ENCODE results near the gene NEGR1. TPM values are rescaled to one million over a fixed set of nuclear protein-coding genes. Genes with fewer than 3 reads are reported as not detected.

Gene NEGR1
- total and polyA plus RNA-seq, 4 donors = 0.08 to 0.14 (median 0.12) TPM; not detected in 1

GRCh38 chr1:71717186-71717585, 565.2 kb downstream of the NEGR1 start:
- no peak for DNase-seq (ENCODE audit: low spot score)

DNA sequence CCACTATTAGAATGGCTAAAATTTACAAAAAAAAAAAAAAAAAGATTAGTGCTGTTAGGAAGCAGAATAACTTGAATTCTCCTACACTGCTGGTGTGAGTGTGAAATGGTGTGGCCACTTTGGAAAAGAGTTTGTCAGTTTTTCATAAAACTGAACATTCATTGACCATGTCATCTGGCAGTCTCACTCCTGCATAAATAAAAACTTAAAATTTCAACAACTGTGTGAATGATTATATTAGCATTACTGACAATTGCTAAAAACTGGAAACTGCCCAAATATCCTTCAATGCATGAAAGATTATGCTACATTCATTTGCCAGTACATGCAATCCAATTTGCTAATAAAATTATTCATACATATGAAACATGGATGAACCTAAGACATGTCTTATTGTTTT, 570.9 kb downstream of the NEGR1 start:
- H3K27me3 ChIP-seq (ENCODE audit: control insufficient read depth in 4 of 4, insufficient read depth in 4 of 4, low read length in 3 of 4) = no peaks in the 10 kb centered on the region
- H3K9ac ChIP-seq (ENCODE audit: low read depth in 1 of 2, low read length in 2 of 2) = no peak overlapping the region
- H3K27ac ChIP-seq (ENCODE audit: low read depth in 1 of 2, low read length in 2 of 2) = no peak overlapping the region
- H3K4me3 ChIP-seq (ENCODE audit: low read depth in 1 of 3, low read length in 3 of 3) = no peak overlapping the region
- TF ChIP-seq GABPA (IDR thresholded peaks at IDR 0.05 in 1 of 2, conservative IDR thresholded peaks at IDR 0.05 in 1 of 2) (no peak), ATF3 (IDR thresholded peaks at IDR 0.05) (no peak), TAF1 (conservative IDR thresholded peaks at IDR 0.05) (no peak), FOXA1 (IDR thresholded peaks at IDR 0.05) (no peak), REST (IDR thresholded peaks at IDR 0.05) (no peak), RXRA (IDR thresholded peaks at IDR 0.05) (no peak), HNF4G (IDR thresholded peaks at IDR 0.05) (no peak), YY1 (IDR thresholded peaks at IDR 0.05) (no peak), EGR1 (IDR thresholded peaks at IDR 0.05; ENCODE audit: low read depth in 2 of 2) (no peak), HNF4A (conservative IDR thresholded peaks at IDR 0.05) (no peak)
- TF ChIP-seq, protein P1, sequence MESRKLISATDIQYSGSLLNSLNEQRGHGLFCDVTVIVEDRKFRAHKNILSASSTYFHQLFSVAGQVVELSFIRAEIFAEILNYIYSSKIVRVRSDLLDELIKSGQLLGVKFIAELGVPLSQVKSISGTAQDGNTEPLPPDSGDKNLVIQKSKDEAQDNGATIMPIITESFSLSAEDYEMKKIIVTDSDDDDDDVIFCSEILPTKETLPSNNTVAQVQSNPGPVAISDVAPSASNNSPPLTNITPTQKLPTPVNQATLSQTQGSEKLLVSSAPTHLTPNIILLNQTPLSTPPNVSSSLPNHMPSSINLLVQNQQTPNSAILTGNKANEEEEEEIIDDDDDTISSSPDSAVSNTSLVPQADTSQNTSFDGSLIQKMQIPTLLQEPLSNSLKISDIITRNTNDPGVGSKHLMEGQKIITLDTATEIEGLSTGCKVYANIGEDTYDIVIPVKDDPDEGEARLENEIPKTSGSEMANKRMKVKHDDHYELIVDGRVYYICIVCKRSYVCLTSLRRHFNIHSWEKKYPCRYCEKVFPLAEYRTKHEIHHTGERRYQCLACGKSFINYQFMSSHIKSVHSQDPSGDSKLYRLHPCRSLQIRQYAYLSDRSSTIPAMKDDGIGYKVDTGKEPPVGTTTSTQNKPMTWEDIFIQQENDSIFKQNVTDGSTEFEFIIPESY (IDR thresholded peaks at IDR 0.05) = no peak
- peaks cover 0 to 9% (median 0%) of the 10 kb centered on the region in 4 donors for H3K9me3 ChIP-seq (ENCODE audit: control insufficient read depth in 4 of 4, low read length in 3 of 4)
- DNase-seq (ENCODE audit: low spot score) = no peak
- no peaks in the 10 kb centered on the region for H3K4me1 ChIP-seq (ENCODE audit: control insufficient read depth in 4 of 4, insufficient read depth in 4 of 4, low read length in 3 of 4)
- no peaks in the 10 kb centered on the region for H3K36me3 ChIP-seq (ENCODE audit: control insufficient read depth in 4 of 4, insufficient read depth in 3 of 4, low read depth in 1 of 4, low read length in 3 of 4)

More at GRCh38 chr1:71717186-71717585, 565.2 kb downstream of the NEGR1 start:
- H3K4me1 ChIP-seq (ENCODE audit: control insufficient read depth in 4 of 4, insufficient read depth in 4 of 4, low read length in 3 of 4) = no peaks in the 10 kb centered on the region
- no peak overlapping the region for H3K9ac ChIP-seq (ENCODE audit: low read depth in 1 of 2, low read length in 2 of 2)
- no peak overlapping the region for H3K4me3 ChIP-seq (ENCODE audit: low read depth in 1 of 3, low read length in 3 of 3)
- TF ChIP-seq HNF4A (conservative IDR thresholded peaks at IDR 0.05) (no peak), ATF3 (IDR thresholded peaks at IDR 0.05) (no peak), GABPA (IDR thresholded peaks at IDR 0.05 in 1 of 2, conservative IDR thresholded peaks at IDR 0.05 in 1 of 2) (no peak), REST (IDR thresholded peaks at IDR 0.05) (no peak), FOXA2 (IDR thresholded peaks at IDR 0.05) (no peak), FOXA1 (IDR thresholded peaks at IDR 0.05) (no peak), YY1 (IDR thresholded peaks at IDR 0.05) (no peak)
- TF ChIP-seq, protein P2, sequence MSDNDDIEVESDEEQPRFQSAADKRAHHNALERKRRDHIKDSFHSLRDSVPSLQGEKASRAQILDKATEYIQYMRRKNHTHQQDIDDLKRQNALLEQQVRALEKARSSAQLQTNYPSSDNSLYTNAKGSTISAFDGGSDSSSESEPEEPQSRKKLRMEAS (IDR thresholded peaks at IDR 0.05) = no peak
- H3K27me3 ChIP-seq (ENCODE audit: control insufficient read depth in 4 of 4, insufficient read depth in 4 of 4, low read length in 3 of 4) = no peaks in the 10 kb centered on the region
- peaks cover 0 to 9% (median 0%) of the 10 kb centered on the region in 4 donors for H3K9me3 ChIP-seq (ENCODE audit: control insufficient read depth in 4 of 4, low read length in 3 of 4)
- no peak overlapping the region for H3K27ac ChIP-seq (ENCODE audit: low read depth in 1 of 2, low read length in 2 of 2)
- no peaks in the 10 kb centered on the region for H3K36me3 ChIP-seq (ENCODE audit: control insufficient read depth in 4 of 4, insufficient read depth in 3 of 4, low read depth in 1 of 4, low read length in 3 of 4)
